Hematopoietic multipotent progenitor cell treated with erythropoietin and hydrocortisone succinate and interleukin-3 and kit ligand, for 6 days (in vitro differentiated cells): ENCODE measurements around the gene METTL17.
"Not testable (repeated sequence)": the region's sequence is repeated elsewhere in the genome, so short reads cannot be mapped to it uniquely, and the experiment has no call there.

ENCODE experiments used
- DNase-seq: peaks from one replicate; pipeline ENCODE4 v3.0.0-alpha.2; 2015

Gene METTL17

GRCh38 chr14:21025371-21026273 lies 35.8 kb downstream of the METTL17 start:
- DNase-seq: no peak

DNA sequence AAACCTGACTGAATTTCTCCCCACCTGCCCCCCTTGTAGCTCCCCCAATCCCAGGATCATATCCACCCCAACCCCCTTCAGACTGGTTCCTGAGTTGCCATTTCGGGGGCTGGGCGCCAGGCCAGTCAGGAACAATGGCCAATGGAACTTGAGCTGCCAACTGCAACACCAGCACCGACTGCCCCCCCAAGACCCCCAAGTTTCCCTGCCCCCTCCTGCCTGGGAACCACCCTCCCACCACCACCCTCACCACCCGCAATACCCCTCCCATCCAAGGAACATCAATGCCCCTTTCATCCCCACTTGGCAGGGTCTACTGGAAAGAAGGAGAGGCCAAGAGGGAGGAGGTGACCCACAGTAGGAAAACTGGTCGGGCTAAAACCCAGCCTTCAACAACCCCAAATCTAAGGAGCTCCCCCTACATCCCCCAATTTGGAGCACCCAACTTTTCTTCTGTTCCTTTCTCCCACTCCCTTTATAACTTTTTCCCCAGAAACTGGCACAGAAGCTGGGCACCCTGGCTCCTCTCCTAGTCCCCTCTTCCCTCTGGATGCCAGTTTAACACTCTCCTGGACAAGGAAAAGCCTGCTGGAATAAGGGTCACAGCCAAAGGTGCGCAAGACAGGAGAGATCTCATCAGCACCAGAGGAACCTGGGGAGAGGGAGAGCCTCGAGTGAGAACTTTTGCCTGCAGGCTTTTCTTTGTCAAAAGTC lies 36.7 kb downstream of the METTL17 start:
- no peak for DNase-seq

DNA sequence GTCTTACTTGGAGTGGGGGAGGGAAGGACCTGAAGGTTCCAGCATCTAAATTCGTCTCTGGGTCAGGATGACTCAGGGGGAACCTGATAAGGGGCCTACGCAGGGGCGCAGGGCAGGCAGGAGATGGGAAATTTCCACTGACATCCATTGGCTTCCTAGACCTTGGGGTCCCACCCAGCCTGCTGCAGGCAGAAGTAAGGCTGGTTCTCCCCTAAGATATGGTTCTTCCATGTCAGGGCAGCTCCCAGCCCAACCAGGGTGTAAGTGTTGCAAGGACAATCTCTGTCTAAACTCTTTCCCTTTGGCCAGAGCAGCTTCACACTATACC lies 37.2 kb downstream of the METTL17 start:
- DNase-seq: no peak

- DNase-seq: no peak
Measured at GRCh38 chr14:21029917-21030316, 40.1 kb downstream of the METTL17 start, which contains the start of gene TPPP2. Gene TPPP2, plus strand, starts transcription at chr14:21030217. Its CDS starts 365 bp downstream, at chr14:21030582.

GRCh38 chr14:21030531-21030930 lies 40.8 kb downstream of the METTL17 start:
- DNase-seq: no peak

GRCh38 chr14:21032326-21033132 lies 42.7 kb downstream of the METTL17 start:
- DNase-seq: no peak

- no peak for DNase-seq
Measured at GRCh38 chr14:21033133-21033698, 43.4 kb downstream of the METTL17 start.

DNA sequence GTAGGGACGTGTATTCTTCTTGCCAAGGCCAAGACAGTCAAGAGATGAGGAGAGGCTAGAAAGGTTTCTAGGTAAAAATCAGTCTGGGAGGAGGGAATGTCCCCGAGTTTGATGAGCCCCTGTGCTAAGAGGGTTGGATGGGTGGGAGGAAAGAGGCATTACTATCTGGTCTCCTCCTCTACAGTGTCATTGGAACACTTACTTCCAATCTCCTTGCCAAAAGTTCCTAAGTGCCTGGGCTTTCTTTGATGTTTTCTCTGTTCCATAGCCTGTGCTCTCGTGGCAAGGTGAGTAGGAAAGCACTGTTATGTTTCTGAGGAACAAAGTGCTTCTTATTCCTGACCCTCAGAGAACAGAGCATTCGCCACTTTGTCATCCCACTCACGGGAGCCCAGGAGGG lies 44.9 kb downstream of the METTL17 start, which contains the start of gene RNASE13:
Gene RNASE13, minus strand, starts transcription at position 101 of the 400 bp plus-strand sequence. CDS start 519 bp downstream, outside the sequence.
- no peak for DNase-seq

GRCh38 chr14:21036751-21037150 lies 47.0 kb downstream of the METTL17 start:
- DNase-seq: no peak

GRCh38 chr14:21037156-21037555 lies 47.4 kb downstream of the METTL17 start:
- DNase-seq: no peak

GRCh38 chr14:21038441-21039422 lies 49.0 kb downstream of the METTL17 start:
- no peak for DNase-seq

GRCh38 chr14:21039585-21040369 lies 50.0 kb downstream of the METTL17 start:
- DNase-seq: peak; percentile 81

- peak; percentile 23 for DNase-seq
Measured at GRCh38 chr14:21040370-21040925, 50.7 kb downstream of the METTL17 start.

- DNase-seq: not testable (repeated sequence)
Measured at GRCh38 chr14:21040941-21041340, 51.2 kb downstream of the METTL17 start.

DNA sequence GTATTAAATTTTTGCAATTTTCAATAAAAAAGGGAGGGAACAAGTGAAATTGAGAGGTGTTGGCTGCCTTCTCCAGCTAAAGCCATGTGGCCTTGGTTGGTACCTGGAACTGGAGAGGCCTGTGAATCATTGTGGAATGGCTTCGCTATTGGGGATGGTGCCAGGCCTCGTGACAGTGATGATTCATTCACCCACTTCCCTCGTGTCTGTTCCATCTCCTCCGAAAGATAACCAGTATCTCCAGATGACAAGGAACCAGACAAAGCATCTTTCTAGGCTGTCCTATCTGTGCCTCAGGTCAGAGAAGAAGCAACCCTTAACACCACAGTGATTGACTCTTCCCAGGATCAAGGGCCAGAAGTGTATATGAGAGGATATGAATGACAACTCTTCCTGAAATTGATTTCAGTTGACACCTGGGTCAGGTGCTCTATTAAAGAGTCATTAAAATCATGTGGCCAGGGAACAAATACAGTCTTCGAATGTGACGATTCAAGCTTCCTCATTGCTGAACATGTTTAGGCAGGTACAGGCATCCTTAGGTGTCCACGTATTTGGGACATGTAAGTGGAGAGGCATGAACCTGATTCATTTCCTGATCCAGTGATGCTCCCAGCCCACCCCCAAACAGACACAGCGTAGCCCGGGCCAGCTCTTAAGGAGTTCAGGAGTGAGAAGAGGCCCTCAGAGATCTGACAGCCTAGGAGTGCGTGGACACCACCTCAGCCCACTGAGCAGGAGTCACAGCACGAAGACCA lies 52.1 kb downstream of the METTL17 start, which contains the start of gene RNASE7:
Gene RNASE7, plus strand, starts transcription at position 687 of the 758 bp plus-strand sequence. CDS start 631 bp downstream, outside the sequence.
- peak; percentile 42 for DNase-seq

DNA sequence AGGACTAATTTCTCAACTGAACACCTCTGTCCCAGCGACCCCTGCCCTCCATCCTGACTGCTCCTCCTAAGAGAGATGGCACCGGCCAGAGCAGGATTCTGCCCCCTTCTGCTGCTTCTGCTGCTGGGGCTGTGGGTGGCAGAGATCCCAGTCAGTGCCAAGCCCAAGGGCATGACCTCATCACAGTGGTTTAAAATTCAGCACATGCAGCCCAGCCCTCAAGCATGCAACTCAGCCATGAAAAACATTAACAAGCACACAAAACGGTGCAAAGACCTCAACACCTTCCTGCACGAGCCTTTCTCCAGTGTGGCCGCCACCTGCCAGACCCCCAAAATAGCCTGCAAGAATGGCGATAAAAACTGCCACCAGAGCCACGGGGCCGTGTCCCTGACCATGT lies 53.1 kb downstream of the METTL17 start:
- DNase-seq: no peak

DNA sequence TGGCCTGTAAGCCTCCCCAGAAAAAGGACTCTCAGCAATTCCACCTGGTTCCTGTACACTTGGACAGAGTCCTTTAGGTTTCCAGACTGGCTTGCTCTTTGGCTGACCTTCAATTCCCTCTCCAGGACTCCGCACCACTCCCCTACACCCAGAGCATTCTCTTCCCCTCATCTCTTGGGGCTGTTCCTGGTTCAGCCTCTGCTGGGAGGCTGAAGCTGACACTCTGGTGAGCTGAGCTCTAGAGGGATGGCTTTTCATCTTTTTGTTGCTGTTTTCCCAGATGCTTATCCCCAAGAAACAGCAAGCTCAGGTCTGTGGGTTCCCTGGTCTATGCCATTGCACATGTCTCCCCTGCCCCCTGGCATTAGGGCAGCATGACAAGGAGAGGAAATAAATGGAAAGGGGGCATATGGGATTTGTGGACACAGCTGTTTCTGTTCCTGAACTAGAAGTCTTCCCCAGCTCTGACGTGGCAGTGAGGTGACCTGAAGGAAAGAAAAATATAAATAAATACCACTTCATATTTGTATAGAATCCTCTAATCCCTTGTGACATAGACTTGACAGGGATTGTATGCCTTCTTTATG lies 53.7 kb downstream of the METTL17 start:
- no peak for DNase-seq

- peak; percentile 86 for DNase-seq
Measured at GRCh38 chr14:21043974-21044618, 54.3 kb downstream of the METTL17 start.
